Trophoblast cell (in vitro differentiated cells and primary cell): ENCODE data around the gene ZBTB43. TPM values are rescaled to one million over a fixed set of nuclear protein-coding genes. Genes with fewer than 3 reads are reported as not detected.

Source experiments
- DNase-seq, 2 donors: peaks; one replicate each; pipeline ENCODE4 v3.0.0-alpha.2; 2016
- H2AFZ ChIP-seq: 2 replicates; pipeline ENCODE4 v1.6.1; 2013; ENCODE audit warnings: low read length, moderate library complexity, mild to moderate bottlenecking; ENCODE audit not compliant: insufficient read depth, poor library complexity
- H2AK5ac ChIP-seq: 2 replicates; pipeline ENCODE4 v1.6.1; 2013; ENCODE audit warnings: mild to moderate bottlenecking, low read length
- H2BK120ac ChIP-seq: 2 replicates; pipeline ENCODE4 v1.6.1; 2013; ENCODE audit warnings: low read length, mild to moderate bottlenecking, moderate library complexity; ENCODE audit not compliant: insufficient read depth, poor library complexity
- H2BK12ac ChIP-seq: 2 replicates; pipeline ENCODE4 v1.6.1; 2013; ENCODE audit warnings: mild to moderate bottlenecking, low read length, moderate library complexity
- H2BK5ac ChIP-seq: 2 replicates; pipeline ENCODE4 v1.6.1; 2013; ENCODE audit warnings: low read length, low read depth, moderate library complexity, mild to moderate bottlenecking; ENCODE audit not compliant: poor library complexity
- H3K14ac ChIP-seq: 2 replicates; pipeline ENCODE4 v1.6.1; 2013; ENCODE audit warnings: mild to moderate bottlenecking, low read length
- H3K18ac ChIP-seq: 2 replicates; pipeline ENCODE4 v1.6.1; 2013; ENCODE audit warnings: mild to moderate bottlenecking, low read length
- H3K23ac ChIP-seq: 2 replicates; pipeline ENCODE4 v1.6.1; 2013; ENCODE audit warnings: low read length
- H3K27ac ChIP-seq: 2 replicates; pipeline ENCODE4 v1.5.1; 2013; ENCODE audit warnings: low read depth, mild to moderate bottlenecking, inconsistent platforms, low read length, moderate library complexity
- H3K27me3 ChIP-seq: 2 replicates; pipeline ENCODE4 v1.6.1; 2013; ENCODE audit warnings: inconsistent platforms, mild to moderate bottlenecking, low read length, moderate library complexity; ENCODE audit not compliant: insufficient read depth
- H3K36me3 ChIP-seq, 2 experiments: 1 replicate in 1 of 2; 2 replicates in 1 of 2; pipeline ENCODE4 v1.6.1; 2013; ENCODE audit warnings: low read length in 2 of 2, mild to moderate bottlenecking in 2 of 2, moderate library complexity in 1 of 2; ENCODE audit not compliant: insufficient read depth in 2 of 2, control insufficient read depth in 1 of 2
- H3K4ac ChIP-seq: 2 replicates; pipeline ENCODE4 v1.6.1; 2013; ENCODE audit warnings: low read depth, mild to moderate bottlenecking, low read length, moderate library complexity
- H3K4me1 ChIP-seq, 2 experiments: 1 replicate in 1 of 2; 2 replicates in 1 of 2; pipeline ENCODE4 v1.6.1; 2013; ENCODE audit warnings: low read length in 2 of 2, mild to moderate bottlenecking in 2 of 2, moderate library complexity in 1 of 2; ENCODE audit not compliant: insufficient read depth in 2 of 2, control insufficient read depth in 1 of 2
- H3K4me2 ChIP-seq: 2 replicates; pipeline ENCODE4 v1.6.1; 2013; ENCODE audit warnings: inconsistent platforms, mild to moderate bottlenecking, low read length, moderate library complexity
- H3K4me3 ChIP-seq: 2 replicates; pipeline ENCODE4 v1.5.1; 2013; ENCODE audit warnings: mild to moderate bottlenecking, low read depth, low read length, inconsistent platforms
- H3K79me1 ChIP-seq: one replicate; pipeline ENCODE4 v1.6.1; 2013; ENCODE audit warnings: low read length
- H3K79me2 ChIP-seq: 2 replicates; pipeline ENCODE4 v1.6.1; 2013; ENCODE audit warnings: low read length, mild to moderate bottlenecking; ENCODE audit not compliant: control insufficient read depth, insufficient read depth, poor library complexity
- H3K9ac ChIP-seq: 2 replicates; pipeline ENCODE4 v1.6.1; 2013; ENCODE audit warnings: mild to moderate bottlenecking, low read length
- H3K9me3 ChIP-seq: 2 replicates; pipeline ENCODE4 v1.6.1; 2013; ENCODE audit warnings: low read depth, mild to moderate bottlenecking, control low read depth, inconsistent platforms, low read length; ENCODE audit not compliant: insufficient read depth
- H4K12ac ChIP-seq: 2 replicates; pipeline ENCODE4 v1.6.1; 2013; ENCODE audit warnings: low read depth, mild to moderate bottlenecking, low read length, moderate library complexity
- H4K8ac ChIP-seq: 2 replicates; pipeline ENCODE4 v1.6.1; 2013; ENCODE audit warnings: low read depth, mild to moderate bottlenecking, low read length, moderate library complexity
- H4K91ac ChIP-seq: one replicate; pipeline ENCODE4 v1.6.1; 2013; ENCODE audit warnings: low read depth, mild to moderate bottlenecking, low read length, moderate library complexity
- WGBS: extraction: QIAGEN DNeasy Blood & Tissue Kit; methylation state at CpG from one replicate; pipeline ENCODE4 v1.1.7; 2013; ENCODE audit warnings: missing lambda C conversion rate; ENCODE audit not compliant: insufficient read length, insufficient coverage; ENCODE audit errors: extremely low coverage; 5-methylcytosine and 5-hydroxymethylcytosine counted together
- polyA plus RNA-seq: library from polyadenylated mRNA; stranded (reverse); fragments of 200-250 nt; gene quantifications from 2 replicates; pipeline ENCODE4 v1.2.3, GENCODE V29; 2013

The ZBTB43 gene
- polyA plus RNA-seq, result 10.3 and 10.5 TPM in 2 replicates

- Histone ChIP-seq H3K14ac (peak within 1 kb of the TSS; percentile 57), H3K4me2 (peak within 1 kb of the TSS; percentile 68), H3K79me1 (peaks cover 4% of the 10 kb centered on the region), H2BK12ac (no peak within 1 kb of the TSS), H3K36me3 (no peaks in the 10 kb centered on the region), H3K18ac (peak within 1 kb of the TSS; percentile 40), H3K27ac (peak within 1 kb of the TSS; percentile 61), H3K4me3 (peak within 1 kb of the TSS; percentile 88), H2BK120ac (peak within 1 kb of the TSS; percentile 34), H4K91ac (peak within 1 kb of the TSS; percentile 58), H3K9me3 (no peaks in the 10 kb centered on the region), H3K4me1 (peaks cover 5 to 6% of the 10 kb centered on the region in 2 experiments), H2BK5ac (peak within 1 kb of the TSS; percentile 21), H3K27me3 (no peaks in the 10 kb centered on the region), H3K9ac (peak within 1 kb of the TSS; percentile 79), H3K4ac (peak within 1 kb of the TSS; percentile 43), H3K79me2 (peaks cover 5% of the 10 kb centered on the region), H2AFZ (peak within 1 kb of the TSS; percentile 83), H4K12ac (peak within 1 kb of the TSS; percentile 50), H2AK5ac (no peak within 1 kb of the TSS), H3K23ac (no peak within 1 kb of the TSS), H4K8ac (peak within 1 kb of the TSS; percentile 88)
- peak; percentile 93 to 96 for DNase-seq
- WGBS, result no CpG with 5 or more reads among the region's 79 CpGs
These were observed at the start of gene ZBTB43 for GRCh38 chr9:126804696-126805553. TSS of gene ZBTB43 (plus strand) at chr9:126805040. CDS start at chr9:126832510, 27,470 bp downstream.

- no peak overlapping the region for H3K9ac ChIP-seq
- no peak overlapping the region for H3K4me2 ChIP-seq
- H2AK5ac ChIP-seq, result no peak overlapping the region
- H3K27me3 ChIP-seq, result no peaks in the 10 kb centered on the region
- no peaks in the 10 kb centered on the region for H3K79me2 ChIP-seq
- H2BK120ac ChIP-seq, result no peak overlapping the region
- no peak overlapping the region for H3K18ac ChIP-seq
- H3K23ac ChIP-seq, result no peak overlapping the region
- no peak overlapping the region for H3K14ac ChIP-seq
- H2AFZ ChIP-seq, result no peak overlapping the region
- H3K27ac ChIP-seq, result no peak overlapping the region
- peaks cover 4% of the 10 kb centered on the region for H3K9me3 ChIP-seq
- no peak overlapping the region for H4K8ac ChIP-seq
- H4K91ac ChIP-seq, result no peak overlapping the region
- no peaks in the 10 kb centered on the region for H3K79me1 ChIP-seq
- no peak overlapping the region for H3K4me3 ChIP-seq
- no peak overlapping the region for H3K4ac ChIP-seq
- H4K12ac ChIP-seq, result no peak overlapping the region
- DNase-seq, result no peak
- H3K4me1 ChIP-seq, result no peaks in the 10 kb centered on the region
- no peak overlapping the region for H2BK5ac ChIP-seq
- no CpG with 5 or more reads among the region's 19 CpGs for WGBS
- no peak overlapping the region for H2BK12ac ChIP-seq
- no peaks in the 10 kb centered on the region for H3K36me3 ChIP-seq
These were observed 49.4 kb upstream of the ZBTB43 start for GRCh38 chr9:126755317-126755875.

GRCh38 chr9:126756238-126756637 lies 48.6 kb upstream of the ZBTB43 start:
- H3K36me3 ChIP-seq, result no peaks in the 10 kb centered on the region
- H3K9ac ChIP-seq, result no peak overlapping the region
- peaks cover 3% of the 10 kb centered on the region for H3K9me3 ChIP-seq
- no CpG with 5 or more reads among the region's 5 CpGs for WGBS
- no peak overlapping the region for H2BK12ac ChIP-seq
- no peak overlapping the region for H4K12ac ChIP-seq
- H3K23ac ChIP-seq, result no peak overlapping the region
- H2BK5ac ChIP-seq, result no peak overlapping the region
- H3K4me2 ChIP-seq, result no peak overlapping the region
- no peak overlapping the region for H2AK5ac ChIP-seq
- H2BK120ac ChIP-seq, result no peak overlapping the region
- no peak for DNase-seq
- no peaks in the 10 kb centered on the region for H3K27me3 ChIP-seq
- no peak overlapping the region for H3K14ac ChIP-seq
- H4K8ac ChIP-seq, result no peak overlapping the region
- H4K91ac ChIP-seq, result no peak overlapping the region
- H3K79me1 ChIP-seq, result no peaks in the 10 kb centered on the region
- H3K4ac ChIP-seq, result no peak overlapping the region
- H2AFZ ChIP-seq, result no peak overlapping the region
- no peak overlapping the region for H3K4me3 ChIP-seq
- H3K27ac ChIP-seq, result no peak overlapping the region
- H3K4me1 ChIP-seq, result no peaks in the 10 kb centered on the region
- no peaks in the 10 kb centered on the region for H3K79me2 ChIP-seq
- no peak overlapping the region for H3K18ac ChIP-seq

- Histone ChIP-seq H4K91ac (no peak overlapping the region), H3K79me2 (no peaks in the 10 kb centered on the region), H3K9ac (peak overlapping the region; percentile 2), H3K4me1 (no peaks in the 10 kb centered on the region), H3K4me3 (no peak overlapping the region), H2BK5ac (no peak overlapping the region), H4K12ac (no peak overlapping the region), H3K9me3 (peaks cover 1% of the 10 kb centered on the region), H3K4ac (no peak overlapping the region), H3K14ac (no peak overlapping the region), H3K27me3 (no peaks in the 10 kb centered on the region), H3K18ac (no peak overlapping the region), H3K23ac (peak overlapping the region; percentile 73), H2BK120ac (no peak overlapping the region), H2BK12ac (no peak overlapping the region), H3K4me2 (no peak overlapping the region), H2AFZ (no peak overlapping the region), H3K27ac (no peak overlapping the region), H3K36me3 (no peaks in the 10 kb centered on the region), H4K8ac (no peak overlapping the region), H3K79me1 (no peaks in the 10 kb centered on the region), H2AK5ac (no peak overlapping the region)
- WGBS, result no CpG with 5 or more reads among the region's 6 CpGs
- no peak for DNase-seq
These were observed 47.9 kb upstream of the ZBTB43 start for GRCh38 chr9:126756876-126757415.
